ENCODE results near the gene FUCA1. TPM values are rescaled to one million over a fixed set of nuclear protein-coding genes. Genes with fewer than 3 reads are reported as not detected.
A peak's percentile ranks its signal among the peaks of the same experiment; 100 is the strongest.

FUCA1 gene
- total and polyA plus RNA-seq, 12 donors = 17.9 to 109 (median 59.1) TPM

- H3K4me3 ChIP-seq = no peak overlapping the region
- no peak for TF ChIP-seq CTCF (IDR thresholded peaks at IDR 0.05)
- TF ChIP-seq POLR2A (IDR thresholded peaks at IDR 0.05) = no peak
- H3K27ac ChIP-seq = no peak overlapping the region
- no peaks in the 10 kb centered on the region for H3K27me3 ChIP-seq
- WGBS, 4 donors = 96 to 100% (median 100%) methylated on average over 1 of the region's 1 CpG; no CpG with 5 or more reads in 1 of the 4 donors
- intact Hi-C loops (cut with DNase I) = no loop called here
- peaks cover 0 to 18% (median 0%) of the 10 kb centered on the region in 3 donors for H3K9me3 ChIP-seq (replicated peaks in 1 of 3)
- DNase-seq = no peak
- H3K36me3 ChIP-seq (replicated peaks in 1 of 2) = no peaks in the 10 kb centered on the region
- H3K4me1 ChIP-seq (replicated peaks in 1 of 2) = no peaks in the 10 kb centered on the region
Observed at GRCh38 chr1:23879809-23880208, 11.7 kb upstream of the FUCA1 start.

GRCh38 chr1:23878668-23879067 is 10.6 kb upstream of the FUCA1 start:
- intact Hi-C loops (cut with DNase I) = no loop called here
- WGBS, 4 donors = 72 to 87% (median 80%) methylated on average over 1 of the region's 1 CpG
- H3K9me3 ChIP-seq (replicated peaks in 1 of 3) = peaks cover 0 to 18% (median 0%) of the 10 kb centered on the region in 3 donors

GRCh38 chr1:23875382-23875781 is 7.3 kb upstream of the FUCA1 start:
- no peak for TF ChIP-seq POLR2A (IDR thresholded peaks at IDR 0.05)

More at GRCh38 chr1:23878668-23879067, 10.6 kb upstream of the FUCA1 start:
- H3K27me3 ChIP-seq = no peaks in the 10 kb centered on the region
- TF ChIP-seq POLR2A (IDR thresholded peaks at IDR 0.05) = no peak
- no peaks in the 10 kb centered on the region for H3K36me3 ChIP-seq (replicated peaks in 1 of 2)
- H3K27ac ChIP-seq = no peak overlapping the region
- DNase-seq = no peak
- H3K4me3 ChIP-seq = no peak overlapping the region
- no peaks in the 10 kb centered on the region for H3K4me1 ChIP-seq (replicated peaks in 1 of 2)

GRCh38 chr1:23872421-23872820 is 4.3 kb upstream of the FUCA1 start:
- Histone ChIP-seq H3K27ac (no peak overlapping the region), H3K4me1 (replicated peaks in 1 of 2) (peaks cover 3 to 9% of the 10 kb centered on the region in 2 donors), H3K9me3 (replicated peaks in 1 of 3) (no peaks in the 10 kb centered on the region), H3K4me3 (no peak overlapping the region), H3K27me3 (no peaks in the 10 kb centered on the region), H3K36me3 (replicated peaks in 1 of 2) (no peaks in the 10 kb centered on the region)
- WGBS, 4 donors = 85 to 91% (median 86%) methylated on average over 3 of the region's 3 CpGs
- intact Hi-C loops (cut with DNase I) = no loop called here
- DNase-seq = no peak
- TF ChIP-seq POLR2A (IDR thresholded peaks at IDR 0.05) (no peak), CTCF (IDR thresholded peaks at IDR 0.05) (no peak)

More at GRCh38 chr1:23875382-23875781, 7.3 kb upstream of the FUCA1 start:
- no peak overlapping the region for H3K4me3 ChIP-seq
- no peaks in the 10 kb centered on the region for H3K27me3 ChIP-seq
- no peaks in the 10 kb centered on the region for H3K36me3 ChIP-seq (replicated peaks in 1 of 2)
- 75 to 87% (median 84%) methylated on average over 3 of the region's 3 CpGs; no CpG with 5 or more reads in 1 of the 4 donors for WGBS, 4 donors
- intact Hi-C loops (cut with DNase I) = no loop called here
- H3K9me3 ChIP-seq (replicated peaks in 1 of 3) = peaks cover 0 to 18% (median 0%) of the 10 kb centered on the region in 3 donors
- no peak overlapping the region for H3K27ac ChIP-seq
- H3K4me1 ChIP-seq (replicated peaks in 1 of 2) = no peaks in the 10 kb centered on the region
- DNase-seq = no peak

- peak in 3 of 7 donors; percentile 24 to 47 (median 25) for DNase-seq
- Histone ChIP-seq H3K36me3 (replicated peaks in 1 of 2) (peaks cover 0 to 12% of the 10 kb centered on the region in 2 donors), H3K27me3 (no peaks in the 10 kb centered on the region), H3K4me3 (no peak overlapping the region), H3K9me3 (replicated peaks in 1 of 3) (no peaks in the 10 kb centered on the region), H3K27ac (peak overlapping the region in 1 of 5 donors; percentile 67), H3K4me1 (replicated peaks in 1 of 2) (peaks cover 8 to 28% of the 10 kb centered on the region in 2 donors)
- intact Hi-C loops (cut with DNase I) = loop anchor here in 1 of 2 donors (10.0 kb wide), 1 partner anchor 64 kb away; the partner anchor contains the start of gene GALE
- WGBS, 4 donors = 63 to 70% (median 67%) methylated on average over 10 of the region's 10 CpGs
- TF ChIP-seq POLR2A (IDR thresholded peaks at IDR 0.05) (no peak), CTCF (IDR thresholded peaks at IDR 0.05) (no peak)
Observed at GRCh38 chr1:23869051-23869450, 961 bp upstream of the FUCA1 start.
